ENCODE measurements around the gene SMURF1.

SMURF1 gene

GRCh38 chr7:99143853-99144672 lies at the start of gene SMURF1:
Gene SMURF1 (minus strand): TSS chr7:99144108. CDS start chr7:99143780, 328 bp downstream.
- TF ChIP-seq, protein P1, sequence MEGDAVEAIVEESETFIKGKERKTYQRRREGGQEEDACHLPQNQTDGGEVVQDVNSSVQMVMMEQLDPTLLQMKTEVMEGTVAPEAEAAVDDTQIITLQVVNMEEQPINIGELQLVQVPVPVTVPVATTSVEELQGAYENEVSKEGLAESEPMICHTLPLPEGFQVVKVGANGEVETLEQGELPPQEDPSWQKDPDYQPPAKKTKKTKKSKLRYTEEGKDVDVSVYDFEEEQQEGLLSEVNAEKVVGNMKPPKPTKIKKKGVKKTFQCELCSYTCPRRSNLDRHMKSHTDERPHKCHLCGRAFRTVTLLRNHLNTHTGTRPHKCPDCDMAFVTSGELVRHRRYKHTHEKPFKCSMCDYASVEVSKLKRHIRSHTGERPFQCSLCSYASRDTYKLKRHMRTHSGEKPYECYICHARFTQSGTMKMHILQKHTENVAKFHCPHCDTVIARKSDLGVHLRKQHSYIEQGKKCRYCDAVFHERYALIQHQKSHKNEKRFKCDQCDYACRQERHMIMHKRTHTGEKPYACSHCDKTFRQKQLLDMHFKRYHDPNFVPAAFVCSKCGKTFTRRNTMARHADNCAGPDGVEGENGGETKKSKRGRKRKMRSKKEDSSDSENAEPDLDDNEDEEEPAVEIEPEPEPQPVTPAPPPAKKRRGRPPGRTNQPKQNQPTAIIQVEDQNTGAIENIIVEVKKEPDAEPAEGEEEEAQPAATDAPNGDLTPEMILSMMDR (IDR thresholded peaks at IDR 0.05): no peak
- peak within 1 kb of the TSS; percentile 96 to 100 for H3K27ac ChIP-seq
- H3K4me3 ChIP-seq: peak within 1 kb of the TSS; percentile 100
- peak; percentile 85 for DNase-seq (ENCODE audit: low spot score)

GRCh38 chr7:99191869-99192596 lies 48.1 kb upstream of the SMURF1 start:
- no peak for DNase-seq (ENCODE audit: low spot score)
- TF ChIP-seq, protein P1 (IDR thresholded peaks at IDR 0.05): no peak
- Histone ChIP-seq H3K27ac (no peak overlapping the region), H3K4me3 (no peak overlapping the region)

- TF ChIP-seq, protein P1 (IDR thresholded peaks at IDR 0.05): no peak
- DNase-seq (ENCODE audit: low spot score): no peak
- no peak overlapping the region for H3K4me3 ChIP-seq
- no peak overlapping the region for H3K27ac ChIP-seq
Measured at GRCh38 chr7:99190359-99191009, 46.6 kb upstream of the SMURF1 start.

GRCh38 chr7:99189222-99189621 lies 45.3 kb upstream of the SMURF1 start:
- TF ChIP-seq, protein P1 (IDR thresholded peaks at IDR 0.05): no peak
- no peak overlapping the region for H3K4me3 ChIP-seq
- H3K27ac ChIP-seq: no peak overlapping the region
- DNase-seq (ENCODE audit: low spot score): no peak

GRCh38 chr7:99188221-99188620 lies 44.3 kb upstream of the SMURF1 start:
- TF ChIP-seq, protein P1 (IDR thresholded peaks at IDR 0.05): no peak
- no peak overlapping the region for H3K4me3 ChIP-seq
- H3K27ac ChIP-seq: no peak overlapping the region
- DNase-seq (ENCODE audit: low spot score): no peak

- TF ChIP-seq, protein P1 (IDR thresholded peaks at IDR 0.05): no peak
- Histone ChIP-seq H3K4me3 (no peak overlapping the region), H3K27ac (no peak overlapping the region)
- no peak for DNase-seq (ENCODE audit: low spot score)
Measured at GRCh38 chr7:99184532-99185218, 40.8 kb upstream of the SMURF1 start.
